Bronchial epithelial cell (primary cell): ENCODE data around the gene B3GALT4. TPM values are rescaled to one million over a fixed set of nuclear protein-coding genes. Genes with fewer than 3 reads are reported as not detected.
A peak's percentile ranks its signal among the peaks of the same experiment; 100 is the strongest.

Source experiments
- DNase-seq: peaks from one replicate; pipeline ENCODE4 v3.0.0-alpha.2; 2010; ENCODE audit warnings: low read depth
- FAIRE-seq: peaks from 2 replicates; lab custom pipeline; 2011; peaks lifted over from hg19 to GRCh38; lab: Jason Lieb, UNC
- H3K27me3 ChIP-seq: 2 replicates; pipeline ENCODE4 v1.5.1; 2011; ENCODE audit warnings: low read length; ENCODE audit not compliant: control insufficient read depth, insufficient read depth
- H3K36me3 ChIP-seq: 2 replicates; pipeline ENCODE4 v1.5.1; 2011; ENCODE audit warnings: low read length; ENCODE audit not compliant: control insufficient read depth, insufficient read depth
- H3K4me3 ChIP-seq: 2 replicates; pipeline ENCODE4 v1.5.1; 2011; ENCODE audit warnings: mild to moderate bottlenecking, low read depth, low read length, control low read depth
- total RNA-seq: library from RNA; depleted of rRNA; stranded (reverse); fragments of >200 nt; gene quantifications from 2 replicates; pipeline ENCODE4 v1.2.1, GENCODE V29; 2014
- TF ChIP-seq, protein P1 (sequence below): IDR thresholded peaks from 2 replicates; pipeline ENCODE4 v1.5.1; 2011; ENCODE audit warnings: mild to moderate bottlenecking, moderate library complexity, low read length, control low read depth, inconsistent platforms; ENCODE audit not compliant: insufficient read depth, severe bottlenecking

B3GALT4 gene
- total RNA-seq, 1 donor from 2014 or later, result 3.9 TPM

DNA sequence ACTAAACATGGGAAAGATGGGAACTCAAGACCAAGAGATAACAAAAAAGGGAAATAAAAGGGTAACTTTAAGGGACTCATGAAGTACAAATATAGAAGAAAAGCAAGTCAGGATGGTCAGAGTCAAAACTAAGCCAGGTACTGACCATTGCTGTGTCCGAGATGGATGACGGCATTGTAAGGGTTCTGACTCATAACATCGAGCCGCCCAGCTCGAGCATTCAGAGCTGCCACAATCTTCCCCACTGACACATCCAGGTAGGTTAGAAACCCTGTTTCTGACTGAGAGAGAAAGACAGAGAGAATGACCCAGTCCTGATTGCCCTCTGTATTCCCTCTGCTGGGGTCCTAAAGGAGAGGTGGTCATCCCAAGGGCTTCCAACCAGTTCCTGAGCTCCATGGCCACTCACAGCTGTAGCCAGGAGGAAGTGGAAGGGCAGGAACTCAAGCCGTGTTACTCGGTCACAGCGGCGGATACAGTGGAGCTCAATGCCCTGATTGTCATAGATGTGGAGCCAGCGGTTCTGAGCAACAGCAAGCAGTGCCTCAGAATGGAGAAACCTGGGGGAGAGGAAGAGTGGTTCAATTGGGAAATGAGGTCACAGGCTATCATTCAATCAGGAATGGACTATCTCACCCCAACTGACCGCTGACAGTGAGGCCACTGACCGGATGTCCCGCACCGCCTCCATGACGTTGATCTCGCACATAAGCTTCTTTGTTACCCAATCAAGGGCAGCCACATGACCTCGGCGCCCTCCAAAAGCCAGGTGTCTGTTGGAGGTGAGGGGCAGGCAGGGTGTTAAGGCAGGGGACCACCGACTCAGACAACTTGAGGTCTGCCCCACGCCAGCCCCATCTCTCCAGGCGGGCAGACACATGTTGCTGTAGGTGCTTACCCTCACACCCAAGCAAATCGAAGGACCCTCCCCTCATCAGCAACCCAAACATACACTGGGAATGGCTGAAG lies 10.3 kb downstream of the B3GALT4 start:
- TF ChIP-seq, protein P1, sequence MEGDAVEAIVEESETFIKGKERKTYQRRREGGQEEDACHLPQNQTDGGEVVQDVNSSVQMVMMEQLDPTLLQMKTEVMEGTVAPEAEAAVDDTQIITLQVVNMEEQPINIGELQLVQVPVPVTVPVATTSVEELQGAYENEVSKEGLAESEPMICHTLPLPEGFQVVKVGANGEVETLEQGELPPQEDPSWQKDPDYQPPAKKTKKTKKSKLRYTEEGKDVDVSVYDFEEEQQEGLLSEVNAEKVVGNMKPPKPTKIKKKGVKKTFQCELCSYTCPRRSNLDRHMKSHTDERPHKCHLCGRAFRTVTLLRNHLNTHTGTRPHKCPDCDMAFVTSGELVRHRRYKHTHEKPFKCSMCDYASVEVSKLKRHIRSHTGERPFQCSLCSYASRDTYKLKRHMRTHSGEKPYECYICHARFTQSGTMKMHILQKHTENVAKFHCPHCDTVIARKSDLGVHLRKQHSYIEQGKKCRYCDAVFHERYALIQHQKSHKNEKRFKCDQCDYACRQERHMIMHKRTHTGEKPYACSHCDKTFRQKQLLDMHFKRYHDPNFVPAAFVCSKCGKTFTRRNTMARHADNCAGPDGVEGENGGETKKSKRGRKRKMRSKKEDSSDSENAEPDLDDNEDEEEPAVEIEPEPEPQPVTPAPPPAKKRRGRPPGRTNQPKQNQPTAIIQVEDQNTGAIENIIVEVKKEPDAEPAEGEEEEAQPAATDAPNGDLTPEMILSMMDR, result no peak
- no peak for FAIRE-seq
- Histone ChIP-seq H3K27me3 (no peaks in the 10 kb centered on the region), H3K36me3 (peaks cover 17% of the 10 kb centered on the region), H3K4me3 (no peak overlapping the region)
- no peak for DNase-seq

DNA sequence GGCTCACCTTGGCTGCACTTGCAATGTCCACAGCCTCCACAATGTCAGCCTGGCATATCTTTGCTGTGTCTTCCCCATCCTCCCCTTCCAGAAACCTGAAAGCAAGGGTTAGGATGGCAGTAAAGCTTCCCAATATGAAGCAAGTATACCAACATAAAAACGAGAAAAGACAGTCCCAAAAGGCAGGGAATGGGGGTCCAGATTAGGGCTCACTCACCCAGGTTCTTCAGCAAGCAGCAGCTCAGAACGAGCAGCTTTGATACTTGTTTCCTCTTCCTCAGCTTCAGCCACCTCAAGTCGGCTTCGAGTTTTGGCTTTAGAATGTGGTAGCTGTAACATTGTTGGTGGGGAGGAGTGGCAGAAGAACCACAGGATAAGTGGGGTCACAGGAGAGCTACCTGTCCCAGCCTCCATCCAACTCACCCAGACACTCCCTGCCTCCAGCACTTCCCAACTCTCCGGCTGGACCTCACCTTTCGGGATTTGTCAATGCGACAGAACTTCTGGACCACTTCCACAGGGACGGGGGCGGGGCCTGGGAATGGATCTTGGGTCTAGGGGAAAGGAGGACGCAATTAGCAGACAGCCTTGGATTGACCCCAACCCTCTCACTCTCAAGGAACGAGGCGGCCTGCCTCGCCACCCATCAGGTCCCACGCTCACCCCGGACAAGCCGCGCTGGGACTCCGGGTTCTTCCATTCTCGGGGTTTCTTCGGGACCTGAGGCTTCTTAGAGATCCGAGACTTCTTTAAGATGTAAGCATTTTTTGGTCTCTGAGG lies 11.4 kb downstream of the B3GALT4 start:
- no peaks in the 10 kb centered on the region for H3K27me3 ChIP-seq
- FAIRE-seq (no peak), DNase-seq (no peak)
- peak overlapping the region; percentile 80 for H3K4me3 ChIP-seq
- TF ChIP-seq, protein P1, result no peak
- peaks cover 19% of the 10 kb centered on the region for H3K36me3 ChIP-seq

DNA sequence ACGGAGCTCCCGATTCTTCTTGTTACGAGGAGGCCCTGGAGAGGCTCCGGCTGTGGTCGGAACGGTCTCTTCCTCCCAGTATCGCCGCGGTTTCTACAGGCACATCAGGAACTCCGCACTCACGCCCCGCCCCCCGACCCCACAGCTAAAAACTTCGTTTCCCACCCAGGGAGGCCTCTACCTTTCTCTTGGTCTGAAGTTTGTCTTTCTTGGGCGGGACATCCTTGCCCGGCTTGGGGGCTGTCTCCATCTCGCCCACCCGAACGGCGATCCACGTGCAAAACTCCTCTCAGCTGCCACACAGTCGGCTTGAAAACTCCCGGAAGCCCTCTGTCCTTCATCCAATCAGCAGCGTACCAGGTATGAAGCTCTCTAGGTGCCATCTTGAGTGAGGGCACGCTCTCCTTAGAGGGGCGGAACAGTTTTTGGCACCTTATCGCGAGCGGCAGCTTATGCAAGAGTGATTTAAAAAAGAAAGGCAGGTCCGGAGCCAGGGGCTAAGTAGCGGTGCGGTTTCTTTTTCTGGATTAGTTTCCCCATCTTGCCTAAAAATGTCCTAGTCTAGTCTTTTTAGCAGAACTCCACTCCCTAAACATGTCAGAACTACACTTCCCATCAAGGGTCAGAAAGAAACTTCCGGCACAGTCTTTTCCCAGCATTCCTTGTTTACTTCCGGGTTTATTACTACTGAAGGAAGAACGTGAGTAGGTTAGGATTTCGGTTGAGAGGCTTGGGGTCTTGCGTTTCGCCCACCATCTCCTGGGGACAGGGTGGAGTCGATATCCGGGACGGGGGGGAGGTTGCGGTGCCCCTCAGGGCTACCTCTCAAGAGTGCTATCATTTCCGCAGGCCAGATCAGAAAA lies 12.2 kb downstream of the B3GALT4 start, which contains the start of the genes PFDN6 and WDR46:
Gene PFDN6 (plus strand): TSS at position 681 of the 863 bp plus-strand sequence. CDS start 256 bp downstream, outside the sequence.
Gene WDR46 (minus strand): TSS at position 319 of the 863 bp plus-strand sequence. CDS start 69 bp downstream, at position 250.
- peak; percentile 90 for DNase-seq
- TF ChIP-seq, protein P1, result no peak
- H3K27me3 ChIP-seq, result no peaks in the 10 kb centered on the region
- peak within 1 kb of the TSS; percentile 80 for H3K4me3 ChIP-seq
- H3K36me3 ChIP-seq, result peaks cover 22% of the 10 kb centered on the region
- no peak for FAIRE-seq

DNA sequence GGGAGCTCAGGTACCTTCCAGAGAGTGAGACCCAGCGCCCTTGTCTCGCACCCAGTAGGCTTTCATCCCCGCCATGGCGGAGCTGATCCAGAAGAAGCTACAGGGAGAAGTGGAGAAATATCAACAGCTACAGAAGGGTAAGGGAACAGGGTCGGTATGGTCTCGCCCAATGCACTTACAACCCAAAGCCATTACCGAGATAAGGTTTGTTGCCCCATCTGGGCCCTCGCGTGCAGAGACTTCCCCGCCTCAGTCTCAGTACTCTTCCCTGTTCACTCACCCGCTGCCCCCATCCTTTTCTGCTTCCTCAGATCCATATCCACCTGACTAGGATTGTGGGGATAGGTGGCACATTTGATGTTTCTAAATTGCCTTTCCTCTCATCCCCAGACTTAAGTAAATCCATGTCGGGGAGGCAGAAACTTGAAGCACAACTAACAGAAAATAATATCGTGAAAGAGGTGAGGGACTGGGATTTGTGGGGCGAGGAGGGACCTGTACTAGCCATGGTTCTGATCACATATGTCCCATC lies 12.9 kb downstream of the B3GALT4 start:
- FAIRE-seq, result no peak

More for the DNA sequence above, 12.9 kb downstream of the B3GALT4 start:
- peak overlapping the region; percentile 80 for H3K4me3 ChIP-seq
- DNase-seq, result no peak
- no peaks in the 10 kb centered on the region for H3K27me3 ChIP-seq
- H3K36me3 ChIP-seq, result peaks cover 24% of the 10 kb centered on the region
- TF ChIP-seq, protein P1, result no peak
